Measurements from ENCODE around the gene MRPL50. TPM values are rescaled to one million over a fixed set of nuclear protein-coding genes. Genes with fewer than 3 reads are reported as not detected.

Gene MRPL50
- total and polyA plus RNA-seq, 9 of the 15 experiments (the other 6 are each of a cell fraction or from before 2014, with no cell fraction given), result 17.5 to 107 (median 37.4) TPM

DNA sequence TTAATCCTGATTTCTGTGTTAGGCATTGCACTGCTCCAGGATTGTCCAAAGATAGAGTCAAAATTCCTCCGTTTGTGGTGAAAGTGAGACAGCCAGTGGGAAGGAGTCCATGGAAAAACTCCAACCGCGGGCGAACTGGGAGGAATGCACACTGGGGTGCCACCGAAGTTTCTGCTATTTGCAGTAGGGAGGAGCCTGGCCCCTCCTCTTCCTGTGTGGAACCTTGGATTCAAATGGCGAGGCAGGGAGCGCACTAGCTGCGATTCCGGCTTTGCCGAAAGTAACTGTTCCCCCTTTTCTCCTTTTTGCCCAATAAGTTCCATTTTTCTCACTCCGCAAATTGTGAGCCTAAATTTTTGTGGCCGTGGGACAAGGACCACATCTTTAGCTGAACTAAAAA lies 22.9 kb downstream of the MRPL50 start:
- TF ChIP-seq ZBTB8A (IDR thresholded peaks at IDR 0.05; ENCODE audit: partially characterized antibody), result no peak
- intact Hi-C loops (cut with micrococcal nuclease) (no loop called here), in situ Hi-C loops (cut with MboI) (no loop called here)
- POLR2A ChIA-PET, result no interaction called here
- no peaks in the 10 kb centered on the region for H4K20me1 ChIP-seq (replicated peaks; ENCODE audit: control insufficient read depth, insufficient read depth, low read length)
- DNase-seq (ENCODE audit: extremely low read depth in 1 of 4, low spot score in 3 of 4) (no peak), FAIRE-seq (no peak), ATAC-seq (no peak)
- no peaks in the 10 kb centered on the region for H3K9me1 ChIP-seq (ENCODE audit: control insufficient read depth, insufficient read depth, low read length)
- no peak overlapping the region for H3K27ac ChIP-seq (ENCODE audit: extremely low read depth, low read depth, low read length)
- no peaks in the 10 kb centered on the region for H3K36me3 ChIP-seq (ENCODE audit: control insufficient read depth, insufficient read depth, low read length)
- CTCF ChIA-PET (ENCODE audit: low intra/inter-chr PET ratio), result no interaction called here
- 89% methylated on average over 10 of the region's 12 CpGs for WGBS (ENCODE audit: insufficient coverage, low coverage, missing lambda C conversion rate)
- H3K9me3 ChIP-seq (replicated peaks; ENCODE audit: control insufficient read depth, insufficient read depth, low read depth, low read length), result no peaks in the 10 kb centered on the region
- peaks cover 0 to 9% of the 10 kb centered on the region in 2 experiments; a peak in 3 of 5 replicates for H3K4me1 ChIP-seq (replicated peaks in 1 of 2; ENCODE audit: control insufficient read depth in 2 of 2, insufficient read depth in 2 of 2, low read length in 2 of 2)
- H3K79me2 ChIP-seq (ENCODE audit: control insufficient read depth, insufficient read depth, low read length), result no peaks in the 10 kb centered on the region
- no peak overlapping the region for H3K9ac ChIP-seq (ENCODE audit: insufficient read depth in 1 of 2, low read depth in 2 of 2, low read length in 2 of 2)
- no peak overlapping the region for H2AFZ ChIP-seq (ENCODE audit: low read depth, low read length)
- H3K4me3 ChIP-seq, result no peak overlapping the region
- no peak overlapping the region for H3K4me2 ChIP-seq (ENCODE audit: insufficient read depth, low read length)
- H3K27me3 ChIP-seq (ENCODE audit: control insufficient read depth in 2 of 2, insufficient read depth in 2 of 2, low read length in 2 of 2), result no peaks in the 10 kb centered on the region
- BruUV-seq (replicated peaks), result no TSS peak

DNA sequence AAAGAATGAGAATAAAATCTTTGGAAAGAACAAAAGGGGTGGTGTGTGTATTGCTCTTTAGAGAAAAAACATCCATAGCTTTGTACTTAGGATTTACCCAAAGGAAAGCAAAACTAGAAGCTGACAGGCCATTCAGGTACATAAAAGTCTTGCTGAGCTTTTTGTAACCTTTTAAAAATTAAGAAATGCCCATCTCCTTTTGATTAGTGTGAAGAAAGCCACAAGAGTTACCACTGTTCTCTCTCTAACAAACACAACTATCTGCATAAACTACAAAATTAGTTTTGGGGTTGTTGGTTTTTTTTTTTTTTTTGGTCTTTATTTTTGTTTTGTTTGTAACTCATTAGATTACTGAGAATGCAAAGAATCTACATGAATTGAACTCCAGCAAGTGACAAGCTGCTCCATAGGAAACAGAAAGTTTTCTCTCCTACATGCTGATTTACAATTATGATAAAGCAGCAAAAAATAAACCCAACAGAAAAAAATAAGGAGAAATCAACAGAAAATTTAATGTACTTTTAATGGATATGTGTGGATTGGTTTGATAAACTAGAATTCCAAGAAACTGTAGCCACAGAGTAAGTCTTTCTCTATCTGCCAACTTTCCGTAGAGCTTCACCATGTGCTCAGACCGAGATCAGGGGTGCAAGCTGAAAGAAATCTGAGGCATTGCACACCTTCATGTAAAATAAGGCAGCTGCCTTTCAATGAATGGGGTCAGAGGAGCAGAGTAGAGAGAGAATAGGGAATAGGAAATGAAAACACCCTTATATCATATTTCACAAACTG lies 25.9 kb downstream of the MRPL50 start:
- ChIA-PET POLR2A (interaction anchor here (0.5 to 1.7 kb wide), 6 partner anchors 9 to 114 kb away, joined by 3 to 5 read pairs (median 4); partner anchors contain the start of genes MRPL50 and ZNF189), CTCF (ENCODE audit: low intra/inter-chr PET ratio) (no interaction called here)
- 4% methylated on average over 2 of the region's 2 CpGs for WGBS (ENCODE audit: insufficient coverage, low coverage, missing lambda C conversion rate)
- Histone ChIP-seq H3K4me2 (ENCODE audit: insufficient read depth, low read length) (no peak overlapping the region), H3K27me3 (ENCODE audit: control insufficient read depth in 2 of 2, insufficient read depth in 2 of 2, low read length in 2 of 2) (no peaks in the 10 kb centered on the region), H3K9me3 (replicated peaks; ENCODE audit: control insufficient read depth, insufficient read depth, low read depth, low read length) (no peaks in the 10 kb centered on the region), H2AFZ (ENCODE audit: low read depth, low read length) (peak overlapping the region; percentile 50), H3K79me2 (ENCODE audit: control insufficient read depth, insufficient read depth, low read length) (no peaks in the 10 kb centered on the region), H3K4me3 (no peak overlapping the region), H3K9me1 (ENCODE audit: control insufficient read depth, insufficient read depth, low read length) (no peaks in the 10 kb centered on the region), H3K36me3 (ENCODE audit: control insufficient read depth, insufficient read depth, low read length) (no peaks in the 10 kb centered on the region), H3K4me1 (replicated peaks in 1 of 2; ENCODE audit: control insufficient read depth in 2 of 2, insufficient read depth in 2 of 2, low read length in 2 of 2) (peaks cover 6 to 21% of the 10 kb centered on the region in 2 experiments; a peak in 4 of 5 replicates), H3K27ac (ENCODE audit: extremely low read depth, low read depth, low read length) (peak overlapping the region; percentile 26; the same call in 2 of the 3 replicates), H4K20me1 (replicated peaks; ENCODE audit: control insufficient read depth, insufficient read depth, low read length) (no peaks in the 10 kb centered on the region), H3K9ac (ENCODE audit: insufficient read depth in 1 of 2, low read depth in 2 of 2, low read length in 2 of 2) (no peak overlapping the region; a peak in 1 of 4 replicates)
- peak; percentile 21; the same call in 1 of the 3 replicates for ATAC-seq
- BruUV-seq (replicated peaks), result no TSS peak
- DNase-seq (ENCODE audit: extremely low read depth in 1 of 4, low spot score in 3 of 4), result peak in 2 of 4 experiments; percentile 24 to 52
- peak; percentile 78 for FAIRE-seq
- intact Hi-C loops (cut with micrococcal nuclease) (no loop called here), in situ Hi-C loops (cut with MboI) (no loop called here)
- TF ChIP-seq POLR2A (conservative IDR thresholded peaks at IDR 0.05) (peak; percentile 54; the same call in 1 of the 2 replicates), ZBTB8A (IDR thresholded peaks at IDR 0.05; ENCODE audit: partially characterized antibody) (no peak), CBFA2T3 (IDR thresholded peaks at IDR 0.05) (peak; percentile 68), CBFA2T2 (conservative IDR thresholded peaks at IDR 0.05) (peak; percentile 44; the same call in 1 of the 2 replicates), MYC (IDR thresholded peaks at IDR 0.05; ENCODE audit: low read depth, low read length) (peak; percentile 55; the same call in 1 of the 2 replicates), MYC (CRISPR knock-in tag; IDR thresholded peaks at IDR 0.05; ENCODE audit: borderline replicate concordance, low read depth) (no peak), TBP (optimal IDR thresholded peaks at IDR 0.05; ENCODE audit: low read depth, low read length) (peak; percentile 60), HDAC1 (IDR thresholded peaks at IDR 0.05) (0 out of 4 replicates have a peak, but pooled peaks of 1 of the 2 experiments have one; percentile 27), TCF3 (CRISPR knock-in tag; IDR thresholded peaks at IDR 0.05) (peak; percentile 57), SMC3 (conservative IDR thresholded peaks at IDR 0.05; ENCODE audit: insufficient read depth, low read depth, low read length) (no peak), TAL1 (IDR thresholded peaks at IDR 0.05) (peak; percentile 31; the same call in 1 of the 2 replicates)
- TF ChIP-seq, protein P1, sequence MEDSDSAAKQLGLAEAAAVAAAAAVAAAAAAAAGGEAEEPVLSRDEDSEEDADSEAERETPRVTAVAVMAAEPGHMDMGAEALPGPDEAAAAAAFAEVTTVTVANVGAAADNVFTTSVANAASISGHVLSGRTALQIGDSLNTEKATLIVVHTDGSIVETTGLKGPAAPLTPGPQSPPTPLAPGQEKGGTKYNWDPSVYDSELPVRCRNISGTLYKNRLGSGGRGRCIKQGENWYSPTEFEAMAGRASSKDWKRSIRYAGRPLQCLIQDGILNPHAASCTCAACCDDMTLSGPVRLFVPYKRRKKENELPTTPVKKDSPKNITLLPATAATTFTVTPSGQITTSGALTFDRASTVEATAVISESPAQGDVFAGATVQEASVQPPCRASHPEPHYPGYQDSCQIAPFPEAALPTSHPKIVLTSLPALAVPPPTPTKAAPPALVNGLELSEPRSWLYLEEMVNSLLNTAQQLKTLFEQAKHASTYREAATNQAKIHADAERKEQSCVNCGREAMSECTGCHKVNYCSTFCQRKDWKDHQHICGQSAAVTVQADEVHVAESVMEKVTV (CRISPR knock-in tag; IDR thresholded peaks at IDR 0.05), result no peak
- TF ChIP-seq, protein P2, sequence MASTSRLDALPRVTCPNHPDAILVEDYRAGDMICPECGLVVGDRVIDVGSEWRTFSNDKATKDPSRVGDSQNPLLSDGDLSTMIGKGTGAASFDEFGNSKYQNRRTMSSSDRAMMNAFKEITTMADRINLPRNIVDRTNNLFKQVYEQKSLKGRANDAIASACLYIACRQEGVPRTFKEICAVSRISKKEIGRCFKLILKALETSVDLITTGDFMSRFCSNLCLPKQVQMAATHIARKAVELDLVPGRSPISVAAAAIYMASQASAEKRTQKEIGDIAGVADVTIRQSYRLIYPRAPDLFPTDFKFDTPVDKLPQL (IDR thresholded peaks at IDR 0.05; ENCODE audit: extremely low read depth, insufficient read length), result peak; percentile 27

All from K562 (cell line).